Stimulated activated naive CD8-positive, alpha-beta T cell treated with anti-CD3 and anti-CD28 coated beads, Interleukin-15, Interleukin-2, amounts not matched to agents 100 U/mL and 50 U/mL, for 24 hours (primary cell): ENCODE data around the gene CIB2.
"Not testable (repeated sequence)": the region's sequence is repeated elsewhere in the genome, so short reads cannot be mapped to it uniquely, and the experiment has no call there.

Experiments
- ATAC-seq: fragments of 150-1000 bp; cut with Tn5 transposase; one replicate; pipeline ENCODE4 v1.10.0; 2021
- DNase-seq: peaks from one replicate; pipeline ENCODE4 v3.0.0; 2021

The CIB2 gene

GRCh38 chr15:78131295-78132061 is at the start of gene CIB2:
Gene CIB2, minus strand, starts transcription at chr15:78131445. Its CDS starts 230 bp downstream, at chr15:78131215.
- peak; percentile 85 for ATAC-seq
- DNase-seq = peak; percentile 86

- ATAC-seq (no peak), DNase-seq (no peak)
These were observed 48.7 kb upstream of the CIB2 start for GRCh38 chr15:78179906-78180305.

GRCh38 chr15:78179286-78179840 is 48.1 kb upstream of the CIB2 start:
- ATAC-seq = no peak
- DNase-seq = no peak

GRCh38 chr15:78178064-78178463 is 46.8 kb upstream of the CIB2 start:
- DNase-seq (no peak), ATAC-seq (no peak)

- DNase-seq (peak; percentile 52), ATAC-seq (peak; percentile 13)
These were observed 46.2 kb upstream of the CIB2 start for GRCh38 chr15:78177447-78177873.

- no peak for DNase-seq
- ATAC-seq = no peak
These were observed 44.1 kb upstream of the CIB2 start for GRCh38 chr15:78175330-78175729.

GRCh38 chr15:78174401-78174800 is 43.2 kb upstream of the CIB2 start:
- DNase-seq (no peak), ATAC-seq (peak; percentile 44)

GRCh38 chr15:78171864-78172472 is 40.7 kb upstream of the CIB2 start:
- DNase-seq = no peak
- ATAC-seq = no peak

GRCh38 chr15:78170848-78171773 is 39.9 kb upstream of the CIB2 start:
- ATAC-seq (no peak), DNase-seq (no peak)

- no peak for ATAC-seq
These were observed 37.4 kb upstream of the CIB2 start for GRCh38 chr15:78168608-78169007.

GRCh38 chr15:78167227-78167888 is 36.1 kb upstream of the CIB2 start:
- ATAC-seq (peak; percentile 90), DNase-seq (no peak)

More at GRCh38 chr15:78168608-78169007, 37.4 kb upstream of the CIB2 start:
- no peak for DNase-seq

GRCh38 chr15:78164010-78164409 is 32.8 kb upstream of the CIB2 start:
- DNase-seq = no peak
- no peak for ATAC-seq

- peak; percentile 94 for ATAC-seq
- DNase-seq = peak; percentile 47
These were observed 30.8 kb upstream of the CIB2 start for GRCh38 chr15:78162038-78162437.

GRCh38 chr15:78159395-78159794 is 28.1 kb upstream of the CIB2 start:
- DNase-seq (no peak), ATAC-seq (no peak)

GRCh38 chr15:78157203-78157602 is 26.0 kb upstream of the CIB2 start:
- ATAC-seq = no peak
- no peak for DNase-seq

- no peak for ATAC-seq
- DNase-seq = no peak
These were observed 25.4 kb upstream of the CIB2 start for GRCh38 chr15:78156653-78157052.

GRCh38 chr15:78155355-78155939 is 24.2 kb upstream of the CIB2 start:
- no peak for DNase-seq
- no peak for ATAC-seq

GRCh38 chr15:78154955-78155354 is 23.7 kb upstream of the CIB2 start:
- ATAC-seq (no peak), DNase-seq (no peak)

- not testable (repeated sequence) for DNase-seq
- ATAC-seq = peak; percentile 17
These were observed 19.8 kb upstream of the CIB2 start for GRCh38 chr15:78151075-78151474.

- ATAC-seq = no peak
- no peak for DNase-seq
These were observed 18.8 kb upstream of the CIB2 start for GRCh38 chr15:78149805-78150751.
